ENCODE results near the gene RPLP2.

The RPLP2 gene

DNA sequence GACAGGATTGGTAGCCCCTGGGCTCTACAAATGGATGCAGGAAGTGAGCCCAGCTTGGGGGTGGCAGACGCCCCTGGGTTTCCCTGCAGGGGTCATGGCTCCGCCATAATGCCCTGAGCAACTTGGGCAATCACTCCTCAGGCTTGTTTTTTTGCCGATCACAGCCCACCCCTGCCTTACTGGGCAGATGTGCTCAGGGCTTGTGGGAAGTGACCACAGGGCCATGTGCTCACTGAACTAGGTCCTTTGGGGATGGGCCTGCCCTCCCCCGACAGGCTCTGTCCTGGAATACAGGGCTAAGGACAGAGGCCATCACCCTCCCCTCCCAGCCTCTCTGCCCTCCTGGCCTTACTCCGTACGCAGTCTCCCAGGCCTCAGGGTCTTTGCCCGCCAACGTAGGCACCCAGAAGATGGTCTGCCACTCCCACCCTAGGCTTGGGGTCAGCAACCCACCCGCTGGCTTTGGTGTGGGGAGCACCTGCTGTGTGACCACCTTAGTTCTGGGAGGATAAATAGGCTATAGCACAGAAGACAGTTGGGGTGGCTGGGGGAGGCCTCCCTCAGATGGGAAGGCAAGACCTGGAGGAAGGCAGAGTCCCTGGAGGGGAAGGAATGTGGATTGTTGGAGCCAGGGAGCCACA is 3.8 kb downstream of the RPLP2 start:
- peaks cover 7 to 22% of the 10 kb centered on the region in 2 donors for H3K4me1 ChIP-seq (ENCODE audit: control insufficient read depth in 1 of 2, insufficient read depth in 2 of 2, low read length in 2 of 2)

DNA sequence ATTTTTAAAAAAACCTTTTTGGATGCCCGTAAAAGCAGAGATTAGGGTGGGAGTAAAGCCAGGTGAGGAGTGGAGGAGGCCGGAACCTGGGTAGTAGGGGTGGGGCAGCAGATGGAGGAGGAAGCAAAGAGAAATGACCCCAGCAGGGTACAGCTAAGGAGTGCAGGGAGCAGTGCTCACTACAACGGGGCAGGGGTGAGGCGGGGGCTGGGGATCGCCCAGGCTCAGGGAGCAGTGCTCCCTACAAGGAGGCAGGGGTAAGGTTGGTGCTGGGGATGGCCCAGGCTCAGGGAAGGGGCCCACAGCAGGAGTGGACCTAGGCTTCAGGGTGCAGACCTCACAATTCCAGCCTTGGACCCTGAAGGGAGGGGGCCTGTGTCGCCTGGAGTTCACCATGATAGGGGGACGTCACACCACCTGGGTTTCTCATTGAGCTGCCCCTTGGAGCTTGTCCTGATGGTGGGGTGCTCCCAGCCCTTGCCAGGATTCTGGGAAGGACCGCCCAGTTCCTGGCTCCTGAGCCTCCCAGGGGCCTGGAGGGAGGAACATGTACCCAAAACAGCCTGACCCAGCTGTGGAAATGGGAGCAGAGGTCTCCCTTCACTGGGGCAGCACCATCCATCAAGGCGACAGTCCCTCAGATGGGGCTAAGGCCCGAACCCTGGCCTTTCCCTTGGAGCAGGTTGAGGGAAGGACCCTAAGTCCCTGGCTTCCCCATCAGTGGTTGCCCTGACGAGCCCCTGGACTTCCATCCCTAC is 6.1 kb downstream of the RPLP2 start:
- no peaks in the 10 kb centered on the region for H3K27me3 ChIP-seq (ENCODE audit: low read depth, low read length)
- no peaks in the 10 kb centered on the region for H3K9me3 ChIP-seq (ENCODE audit: control insufficient read depth in 1 of 2, low read length in 2 of 2)
- peaks cover 9 to 25% of the 10 kb centered on the region in 2 donors for H3K4me1 ChIP-seq (ENCODE audit: control insufficient read depth in 1 of 2, insufficient read depth in 2 of 2, low read length in 2 of 2)
- no peak overlapping the region for H3K4me3 ChIP-seq (ENCODE audit: low read depth in 1 of 2, low read length in 2 of 2)
- no peak overlapping the region for H3K27ac ChIP-seq (ENCODE audit: low read length)
- H3K36me3 ChIP-seq (ENCODE audit: control insufficient read depth in 1 of 2, insufficient read depth in 2 of 2, low read length in 2 of 2), result peaks cover 27 to 31% of the 10 kb centered on the region in 2 donors

More for the DNA sequence above, 3.8 kb downstream of the RPLP2 start:
- H3K27ac ChIP-seq (ENCODE audit: low read length), result no peak overlapping the region
- H3K36me3 ChIP-seq (ENCODE audit: control insufficient read depth in 1 of 2, insufficient read depth in 2 of 2, low read length in 2 of 2), result peaks cover 27 to 41% of the 10 kb centered on the region in 2 donors
- no peaks in the 10 kb centered on the region for H3K27me3 ChIP-seq (ENCODE audit: low read depth, low read length)
- H3K9me3 ChIP-seq (ENCODE audit: control insufficient read depth in 1 of 2, low read length in 2 of 2), result no peaks in the 10 kb centered on the region
- H3K4me3 ChIP-seq (ENCODE audit: low read depth in 1 of 2, low read length in 2 of 2), result no peak overlapping the region

DNA sequence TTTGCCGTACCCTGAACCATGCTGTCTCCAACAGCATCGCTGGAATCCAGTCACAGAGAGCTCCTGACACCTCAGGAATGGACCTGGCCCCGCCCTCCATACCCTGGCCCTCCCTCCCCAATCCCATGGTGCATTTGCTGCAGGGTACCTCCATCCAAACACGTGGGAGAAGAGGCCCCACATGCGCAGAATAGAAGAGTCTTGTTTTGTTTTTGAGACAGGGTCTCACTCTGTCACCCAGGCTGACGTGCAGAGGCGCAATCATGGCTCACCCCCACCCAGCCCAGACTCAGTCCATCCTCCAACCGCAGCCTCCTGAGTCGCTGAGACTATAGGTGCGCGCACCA is 6.6 kb downstream of the RPLP2 start:
- H3K27ac ChIP-seq (ENCODE audit: low read length), result no peak overlapping the region
- H3K27me3 ChIP-seq (ENCODE audit: low read depth, low read length), result no peaks in the 10 kb centered on the region
- peaks cover 24 to 28% of the 10 kb centered on the region in 2 donors for H3K36me3 ChIP-seq (ENCODE audit: control insufficient read depth in 1 of 2, insufficient read depth in 2 of 2, low read length in 2 of 2)
- H3K9me3 ChIP-seq (ENCODE audit: control insufficient read depth in 1 of 2, low read length in 2 of 2), result no peaks in the 10 kb centered on the region
- H3K4me1 ChIP-seq (ENCODE audit: control insufficient read depth in 1 of 2, insufficient read depth in 2 of 2, low read length in 2 of 2), result peaks cover 9 to 25% of the 10 kb centered on the region in 2 donors
- no peak overlapping the region for H3K4me3 ChIP-seq (ENCODE audit: low read depth in 1 of 2, low read length in 2 of 2)

DNA sequence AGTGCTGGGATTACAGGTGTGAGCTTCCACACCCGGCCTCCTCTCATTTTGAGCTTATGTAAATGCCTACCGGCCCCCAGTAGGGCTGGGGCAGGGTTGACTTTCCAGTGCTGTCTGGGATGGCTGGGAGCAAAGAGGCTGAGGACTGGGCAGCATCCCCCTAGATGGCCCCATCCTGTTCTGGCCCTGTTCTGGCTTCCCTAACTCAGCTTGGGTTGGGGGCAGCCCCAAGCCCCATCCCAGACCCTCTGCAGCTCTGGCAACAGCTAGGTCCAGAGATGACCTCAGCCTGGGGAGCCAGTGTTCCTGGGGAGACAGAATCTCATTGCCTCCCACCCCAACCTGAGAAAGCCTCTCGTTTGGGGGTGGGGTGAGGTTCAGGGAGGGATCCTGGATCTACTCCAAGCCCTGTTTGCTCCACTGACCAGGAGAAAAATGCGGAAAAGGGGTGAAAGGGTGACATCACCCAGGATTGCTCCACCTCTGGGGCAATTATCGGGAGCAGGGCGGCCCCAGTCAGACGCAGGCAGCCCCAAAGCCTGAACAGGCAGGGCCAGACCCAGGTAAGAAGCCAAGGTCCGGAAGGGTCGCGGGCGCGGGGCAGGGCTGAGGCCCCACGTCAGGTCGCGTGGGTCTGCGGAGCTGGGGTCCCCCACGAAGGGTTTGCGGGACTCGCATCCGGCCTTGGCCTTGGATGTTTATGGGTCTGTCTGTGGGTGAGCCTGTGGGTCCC is 8.8 kb downstream of the RPLP2 start, which contains the start of gene PNPLA2:
TSS of gene PNPLA2 (plus strand) at position 519 of the 733 bp plus-strand sequence. CDS start 805 bp downstream, outside the sequence.
- H3K4me3 ChIP-seq (ENCODE audit: low read depth in 1 of 2, low read length in 2 of 2), result peak within 1 kb of the TSS; percentile 46 to 83
- peak within 1 kb of the TSS; percentile 72 for H3K27ac ChIP-seq (ENCODE audit: low read length)
- no peaks in the 10 kb centered on the region for H3K9me3 ChIP-seq (ENCODE audit: control insufficient read depth in 1 of 2, low read length in 2 of 2)
- no peaks in the 10 kb centered on the region for H3K27me3 ChIP-seq (ENCODE audit: low read depth, low read length)
- peaks cover 3 to 15% of the 10 kb centered on the region in 2 donors for H3K36me3 ChIP-seq (ENCODE audit: control insufficient read depth in 1 of 2, insufficient read depth in 2 of 2, low read length in 2 of 2)
- peaks cover 11 to 27% of the 10 kb centered on the region in 2 donors for H3K4me1 ChIP-seq (ENCODE audit: control insufficient read depth in 1 of 2, insufficient read depth in 2 of 2, low read length in 2 of 2)

DNA sequence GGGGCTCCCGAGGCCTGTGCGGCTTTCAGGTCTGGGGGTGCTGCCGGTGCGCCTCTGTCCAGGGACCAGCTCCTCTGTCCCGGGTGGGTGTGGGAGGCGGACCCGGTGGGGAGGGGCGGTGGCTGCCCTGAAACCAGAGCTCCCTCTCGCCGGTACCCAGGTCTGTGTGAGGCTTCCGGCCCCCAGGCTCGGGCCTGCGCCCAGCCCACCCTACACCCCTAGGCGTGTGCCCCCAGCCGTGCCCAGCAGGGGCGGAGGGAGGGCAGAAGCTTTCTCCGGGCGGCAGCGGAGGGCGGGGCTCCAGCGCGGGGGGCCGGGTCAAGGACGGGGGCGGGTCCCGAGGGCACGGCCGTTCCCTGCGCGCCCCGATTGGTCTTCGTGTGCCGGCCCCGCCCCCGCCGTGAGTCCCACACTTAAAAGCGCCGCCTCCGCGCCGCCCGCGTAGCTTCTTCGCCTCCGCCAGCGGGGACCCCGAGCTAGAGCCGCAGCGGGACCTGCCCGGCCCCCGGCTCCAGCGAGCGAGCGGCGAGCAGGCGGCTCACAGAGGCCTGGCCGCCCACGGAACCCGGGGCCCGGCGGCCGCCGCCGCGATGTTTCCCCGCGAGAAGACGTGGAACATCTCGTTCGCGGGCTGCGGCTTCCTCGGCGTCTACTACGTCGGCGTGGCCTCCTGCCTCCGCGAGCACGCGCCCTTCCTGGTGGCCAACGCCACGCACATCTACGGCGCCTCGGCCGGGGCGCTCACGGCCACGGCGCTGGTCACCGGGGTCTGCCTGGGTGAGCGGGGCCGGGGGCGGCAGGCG is 9.6 kb downstream of the RPLP2 start:
- peak overlapping the region; percentile 72 for H3K27ac ChIP-seq (ENCODE audit: low read length)
- H3K36me3 ChIP-seq (ENCODE audit: control insufficient read depth in 1 of 2, insufficient read depth in 2 of 2, low read length in 2 of 2), result peaks cover 0 to 16% of the 10 kb centered on the region in 2 donors
- peaks cover 11 to 27% of the 10 kb centered on the region in 2 donors for H3K4me1 ChIP-seq (ENCODE audit: control insufficient read depth in 1 of 2, insufficient read depth in 2 of 2, low read length in 2 of 2)
- H3K9me3 ChIP-seq (ENCODE audit: control insufficient read depth in 1 of 2, low read length in 2 of 2), result no peaks in the 10 kb centered on the region
- peak overlapping the region; percentile 46 to 83 for H3K4me3 ChIP-seq (ENCODE audit: low read depth in 1 of 2, low read length in 2 of 2)
- H3K27me3 ChIP-seq (ENCODE audit: low read depth, low read length), result no peaks in the 10 kb centered on the region

DNA sequence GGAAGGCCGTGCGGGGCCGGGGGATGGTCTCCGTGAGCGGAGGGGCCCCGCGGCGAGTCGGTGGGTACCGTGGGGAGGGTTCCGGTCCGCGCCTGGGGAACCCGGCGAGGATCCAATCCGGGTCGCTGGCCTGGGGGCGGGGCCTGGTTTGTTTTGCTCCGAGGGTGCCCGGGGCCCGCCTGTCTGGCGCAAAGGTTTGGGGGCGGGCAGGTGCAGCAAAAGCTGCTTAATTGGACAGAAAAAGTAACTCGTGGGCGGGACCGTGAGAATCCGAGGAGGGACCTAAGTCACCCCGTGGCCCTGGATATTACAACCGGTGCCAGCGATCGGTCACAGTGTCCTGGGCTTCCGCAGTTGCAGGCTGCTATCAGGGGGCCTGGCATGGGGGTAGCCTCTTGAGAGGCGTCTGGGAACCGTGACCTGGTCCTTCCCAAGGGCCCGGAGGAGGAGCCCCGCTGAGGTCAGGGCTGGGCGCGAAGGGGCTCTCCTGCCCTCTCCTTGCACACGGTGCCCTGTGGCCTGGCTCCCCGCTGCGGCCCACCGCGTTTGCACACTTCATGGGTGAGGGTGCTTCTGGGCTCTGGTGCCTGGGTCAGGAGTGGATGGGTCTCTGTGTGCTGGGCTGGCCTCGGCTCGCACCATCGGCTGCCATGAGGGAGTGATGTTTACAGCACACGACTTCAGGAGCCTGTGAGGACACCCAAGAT is 10.3 kb downstream of the RPLP2 start:
- peak overlapping the region; percentile 72 for H3K27ac ChIP-seq (ENCODE audit: low read length)
- no peaks in the 10 kb centered on the region for H3K9me3 ChIP-seq (ENCODE audit: control insufficient read depth in 1 of 2, low read length in 2 of 2)
- peak overlapping the region; percentile 64 to 83 for H3K4me3 ChIP-seq (ENCODE audit: low read depth in 1 of 2, low read length in 2 of 2)
- peaks cover 11 to 27% of the 10 kb centered on the region in 2 donors for H3K4me1 ChIP-seq (ENCODE audit: control insufficient read depth in 1 of 2, insufficient read depth in 2 of 2, low read length in 2 of 2)
- peaks cover 0 to 24% of the 10 kb centered on the region in 2 donors for H3K36me3 ChIP-seq (ENCODE audit: control insufficient read depth in 1 of 2, insufficient read depth in 2 of 2, low read length in 2 of 2)
- no peaks in the 10 kb centered on the region for H3K27me3 ChIP-seq (ENCODE audit: low read depth, low read length)

DNA sequence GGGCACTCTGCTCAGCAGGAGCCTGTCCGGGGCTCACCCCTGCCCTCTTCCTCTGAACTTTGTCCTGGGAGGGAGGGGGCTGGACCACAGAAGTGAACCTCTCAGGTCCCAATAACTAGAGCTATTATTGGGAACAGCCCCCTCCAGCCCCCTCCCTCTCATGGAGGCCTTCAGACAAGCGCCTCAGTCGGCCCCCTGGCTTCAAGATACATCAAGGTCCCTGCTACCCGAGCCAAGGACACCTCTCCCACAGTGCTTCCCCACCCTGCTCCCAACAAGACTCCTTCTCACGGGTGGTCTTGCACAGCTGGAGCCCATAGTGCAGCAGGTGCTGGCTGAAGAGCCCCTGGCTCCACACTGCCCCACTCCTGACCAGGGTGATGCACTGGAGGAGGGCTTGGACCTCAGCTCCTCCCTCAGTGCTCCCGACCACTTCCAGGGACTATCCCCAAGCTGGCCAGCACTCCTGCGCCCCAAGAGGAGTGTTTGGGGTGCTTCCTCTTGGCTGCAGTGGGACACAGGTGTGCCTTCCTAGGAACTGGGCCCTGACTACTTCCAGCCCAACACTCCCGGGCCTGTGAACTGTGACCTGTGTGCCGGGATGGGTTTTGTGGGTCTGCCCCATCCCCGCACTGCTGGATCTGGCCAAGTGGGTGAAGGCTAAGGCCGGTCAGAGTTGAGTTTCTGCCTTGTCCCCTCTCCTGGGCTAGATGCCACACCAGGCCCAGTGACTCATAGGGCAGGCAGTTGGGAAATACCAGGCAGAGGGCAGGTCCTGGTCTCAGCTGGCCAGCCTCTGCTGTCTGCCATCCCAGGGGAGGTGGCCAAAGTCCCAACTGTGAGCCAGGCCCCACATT is 11.1 kb downstream of the RPLP2 start:
- Histone ChIP-seq H3K9me3 (ENCODE audit: control insufficient read depth in 1 of 2, low read length in 2 of 2) (no peaks in the 10 kb centered on the region), H3K36me3 (ENCODE audit: control insufficient read depth in 1 of 2, insufficient read depth in 2 of 2, low read length in 2 of 2) (peaks cover 0 to 32% of the 10 kb centered on the region in 2 donors)

DNA sequence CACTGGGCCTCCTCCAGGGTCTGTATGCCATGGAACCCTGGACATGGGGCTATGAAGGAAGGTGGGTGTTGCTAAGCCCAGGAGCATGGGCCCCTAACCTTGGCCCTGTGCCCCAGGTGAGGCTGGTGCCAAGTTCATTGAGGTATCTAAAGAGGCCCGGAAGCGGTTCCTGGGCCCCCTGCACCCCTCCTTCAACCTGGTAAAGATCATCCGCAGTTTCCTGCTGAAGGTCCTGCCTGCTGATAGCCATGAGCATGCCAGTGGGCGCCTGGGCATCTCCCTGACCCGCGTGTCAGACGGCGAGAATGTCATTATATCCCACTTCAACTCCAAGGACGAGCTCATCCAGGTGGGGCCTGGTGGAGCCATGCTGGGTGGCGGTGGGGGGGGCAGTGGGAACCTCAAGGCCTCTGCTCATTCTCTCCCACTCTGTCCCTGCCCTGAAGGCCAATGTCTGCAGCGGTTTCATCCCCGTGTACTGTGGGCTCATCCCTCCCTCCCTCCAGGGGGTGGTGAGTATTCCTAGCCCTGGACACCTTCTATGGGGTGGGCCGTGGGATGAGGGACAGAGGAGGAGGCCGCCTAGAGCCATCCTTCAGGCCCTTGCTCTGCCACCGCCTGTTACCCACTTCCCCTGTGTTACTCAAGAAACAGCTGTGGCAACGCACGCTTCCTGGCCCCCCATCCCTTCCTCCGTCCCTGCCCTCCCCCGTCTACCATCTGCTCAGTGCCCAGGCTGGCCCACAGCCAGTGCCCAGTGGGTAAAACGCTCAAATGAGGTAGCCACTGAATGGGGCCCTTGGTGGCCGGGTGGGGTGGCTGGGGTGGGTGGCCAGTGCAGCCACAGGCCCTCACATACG is 12.0 kb downstream of the RPLP2 start:
- H3K27me3 ChIP-seq (ENCODE audit: low read depth, low read length), result no peaks in the 10 kb centered on the region
- peak overlapping the region; percentile 62 for H3K27ac ChIP-seq (ENCODE audit: low read length)
- peaks cover 11 to 29% of the 10 kb centered on the region in 2 donors for H3K4me1 ChIP-seq (ENCODE audit: control insufficient read depth in 1 of 2, insufficient read depth in 2 of 2, low read length in 2 of 2)
- H3K4me3 ChIP-seq (ENCODE audit: low read depth in 1 of 2, low read length in 2 of 2), result no peak overlapping the region
- H3K9me3 ChIP-seq (ENCODE audit: control insufficient read depth in 1 of 2, low read length in 2 of 2), result no peaks in the 10 kb centered on the region
- H3K36me3 ChIP-seq (ENCODE audit: control insufficient read depth in 1 of 2, insufficient read depth in 2 of 2, low read length in 2 of 2), result peaks cover 0 to 32% of the 10 kb centered on the region in 2 donors

More for the DNA sequence above, 11.1 kb downstream of the RPLP2 start:
- Histone ChIP-seq H3K27ac (ENCODE audit: low read length) (peak overlapping the region; percentile 62), H3K27me3 (ENCODE audit: low read depth, low read length) (no peaks in the 10 kb centered on the region), H3K4me1 (ENCODE audit: control insufficient read depth in 1 of 2, insufficient read depth in 2 of 2, low read length in 2 of 2) (peaks cover 11 to 27% of the 10 kb centered on the region in 2 donors), H3K4me3 (ENCODE audit: low read depth in 1 of 2, low read length in 2 of 2) (peak overlapping the region; percentile 64 to 83)
